C4-2B (cell line): ENCODE data around the gene SPTBN4.

ENCODE experiments used
- CTCF ChIP-seq: fragments of 450-650 bp; conservative IDR thresholded peaks from 2 replicates; pipeline ENCODE4 v1.5.1; 2017; ENCODE audit warnings: mild to moderate bottlenecking
- ZFX ChIP-seq: fragments of 450-650 bp; IDR thresholded peaks from 2 replicates; pipeline ENCODE4 v1.6.1; 2017

DNA sequence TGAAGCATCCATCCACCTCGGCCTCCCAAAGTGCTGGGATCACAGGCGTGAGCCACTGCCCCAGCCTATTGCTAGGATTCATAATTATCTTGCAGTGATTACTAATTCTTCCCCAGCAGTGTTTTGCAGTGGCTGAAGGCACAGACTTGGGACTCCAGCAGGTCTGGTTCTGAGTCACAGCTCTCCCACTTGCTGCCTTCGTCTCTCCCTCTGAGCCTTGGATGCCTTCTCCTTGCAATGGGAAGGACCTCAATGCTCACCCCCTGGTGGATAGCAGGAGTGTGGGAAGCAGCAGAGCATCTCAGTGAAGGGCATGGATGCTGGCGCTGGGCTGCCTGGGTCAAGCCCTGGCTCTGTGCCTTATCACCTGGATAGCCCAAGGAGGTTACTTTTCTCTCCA is 72.3 kb downstream of the SPTBN4 start:
- TF ChIP-seq CTCF (no peak), ZFX (no peak)
